ENCODE results near the gene CPA2. TPM values are rescaled to one million over a fixed set of nuclear protein-coding genes. Genes with fewer than 3 reads are reported as not detected.
"Not testable (repeated sequence)": the region's sequence is repeated elsewhere in the genome, so short reads cannot be mapped to it uniquely, and the experiment has no call there.

The CPA2 gene
- total RNA-seq (2014; rRNA removed; shearing (Covaris generic); ENCODE audit: low replicate concordance): 1.0 and 1.6 TPM in 2 replicates

DNA sequence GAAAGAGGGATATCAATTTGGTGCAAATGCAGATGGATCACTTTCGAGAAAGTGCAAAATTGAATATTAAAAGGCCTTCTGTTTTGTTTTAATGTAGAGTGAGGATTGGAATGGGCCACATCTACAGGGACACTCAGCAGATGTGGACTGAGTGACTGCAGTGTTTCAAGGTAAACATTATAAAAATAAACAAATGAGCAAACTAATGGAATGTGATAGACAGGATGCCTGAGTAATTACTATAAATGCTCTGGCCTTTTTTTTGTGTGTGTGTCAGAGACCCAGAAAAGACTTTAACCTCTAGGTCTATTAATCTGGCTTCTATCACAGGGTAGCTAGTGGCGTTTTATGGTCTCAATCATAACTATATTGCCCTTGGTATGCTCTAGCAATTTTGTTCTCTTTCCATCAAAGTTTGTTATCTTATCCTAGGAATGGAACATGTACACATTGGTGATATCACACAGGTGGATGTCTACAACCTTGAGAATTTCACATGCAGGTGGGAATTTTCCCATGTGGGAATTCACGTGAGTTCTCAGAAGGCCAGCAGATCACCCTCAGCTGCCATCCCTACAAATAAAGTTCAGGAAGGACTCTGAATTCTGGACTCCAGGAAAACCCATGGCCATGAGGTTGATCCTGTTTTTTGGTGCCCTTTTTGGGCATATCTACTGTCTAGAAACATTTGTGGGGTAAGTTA is at the start of gene CPA2:
CPA2 (plus strand) TSS at position 606 of the 703 bp plus-strand sequence; CDS start at position 625, 19 bp downstream.
- no peaks in the 10 kb centered on the region for H3K27me3 ChIP-seq
- no peak for DNase-seq
- no peaks in the 10 kb centered on the region for H3K36me3 ChIP-seq
- H3K4me3 ChIP-seq: no peak within 1 kb of the TSS
- no peaks in the 10 kb centered on the region for H3K9me3 ChIP-seq

DNA sequence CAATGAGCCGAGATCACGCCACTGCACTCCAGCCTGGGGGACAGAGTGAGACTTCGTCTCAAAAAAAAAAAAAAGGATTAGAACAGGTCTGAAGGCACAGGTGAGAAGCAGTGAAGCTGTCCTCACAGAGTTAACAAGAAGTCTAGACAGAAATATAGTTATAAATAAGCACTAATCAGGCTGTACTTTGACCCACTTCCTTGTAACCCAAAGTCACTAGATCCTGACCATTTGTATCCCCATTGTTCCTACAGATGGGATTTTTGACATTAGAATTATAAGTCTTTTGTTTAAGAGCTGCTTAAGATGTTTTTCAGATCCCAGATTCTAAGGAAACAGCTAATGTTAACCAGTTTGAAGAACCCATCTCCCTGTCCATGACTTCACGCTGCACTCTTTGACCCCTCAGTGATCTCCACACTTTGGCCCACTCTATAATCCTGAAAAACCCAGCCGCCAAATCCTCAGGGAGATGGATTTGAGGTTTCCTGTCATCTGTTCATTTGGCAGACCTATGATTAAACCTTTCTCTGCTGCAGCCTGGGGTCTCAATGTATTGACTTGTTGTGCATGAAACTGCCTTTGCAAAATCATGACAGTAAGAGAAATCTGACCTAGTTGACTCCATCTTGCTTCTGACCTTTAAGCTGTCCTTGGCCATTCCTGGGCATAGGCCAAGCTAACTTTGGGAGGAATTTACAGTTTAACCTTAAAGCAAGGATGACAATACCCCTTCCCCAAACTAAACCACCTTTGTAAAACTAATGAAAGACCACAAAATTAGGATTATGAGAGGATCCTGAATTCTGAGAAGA is 47.6 kb upstream of the CPA2 start:
- no peak overlapping the region for H3K4me3 ChIP-seq
- no peak for DNase-seq
- no peaks in the 10 kb centered on the region for H3K27me3 ChIP-seq
- no peaks in the 10 kb centered on the region for H3K36me3 ChIP-seq
- no peaks in the 10 kb centered on the region for H3K9me3 ChIP-seq

- Histone ChIP-seq H3K36me3 (no peaks in the 10 kb centered on the region), H3K4me3 (no peak overlapping the region), H3K27me3 (no peaks in the 10 kb centered on the region), H3K9me3 (no peaks in the 10 kb centered on the region)
- DNase-seq: no peak
These were observed 46.8 kb upstream of the CPA2 start for GRCh38 chr7:130219871-130220270.

GRCh38 chr7:130221746-130222145 is 44.9 kb upstream of the CPA2 start:
- Histone ChIP-seq H3K36me3 (no peaks in the 10 kb centered on the region), H3K27me3 (no peaks in the 10 kb centered on the region), H3K4me3 (no peak overlapping the region), H3K9me3 (no peaks in the 10 kb centered on the region)
- no peak for DNase-seq

DNA sequence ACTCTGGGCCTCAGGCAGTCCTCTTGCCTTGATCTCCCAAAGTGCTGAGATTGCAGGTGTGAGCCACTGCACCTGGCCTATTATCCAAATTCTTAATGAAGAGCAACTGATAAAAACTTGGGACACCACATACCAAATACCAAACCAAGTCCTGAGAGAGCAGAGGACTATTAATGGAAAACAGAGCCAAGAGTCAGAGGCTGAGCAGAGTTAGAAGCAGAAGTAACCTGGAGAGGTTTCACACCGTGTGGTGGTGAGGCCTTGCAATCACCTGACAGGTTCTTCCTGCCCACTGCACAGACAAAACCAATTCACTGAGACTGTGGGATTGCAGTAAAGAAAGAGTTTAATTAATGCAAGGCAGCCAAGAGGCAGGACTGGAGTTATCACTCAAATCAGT is 43.0 kb upstream of the CPA2 start:
- Histone ChIP-seq H3K36me3 (no peaks in the 10 kb centered on the region), H3K4me3 (no peak overlapping the region), H3K27me3 (no peaks in the 10 kb centered on the region), H3K9me3 (no peaks in the 10 kb centered on the region)
- DNase-seq: no peak

DNA sequence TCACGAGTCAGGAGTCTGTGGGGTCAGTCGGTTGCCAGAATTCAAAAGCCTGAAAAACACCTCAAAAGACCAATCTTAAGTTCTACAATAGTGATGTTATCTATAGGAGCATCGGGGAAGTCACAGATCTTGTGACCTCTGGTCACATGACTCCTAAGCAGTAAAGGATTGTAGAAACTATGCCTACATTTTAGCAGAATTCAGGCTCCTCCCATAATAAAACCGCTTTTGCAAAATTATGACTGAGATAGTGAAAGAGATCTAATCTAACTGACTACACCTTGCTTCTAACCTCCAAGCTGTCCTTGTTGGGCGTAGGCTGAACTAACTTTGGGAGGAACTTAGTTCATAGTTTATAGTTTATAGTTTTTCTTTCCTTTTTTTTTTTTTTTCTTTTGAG is 42.5 kb upstream of the CPA2 start:
- no peaks in the 10 kb centered on the region for H3K36me3 ChIP-seq
- H3K9me3 ChIP-seq: no peaks in the 10 kb centered on the region
- no peaks in the 10 kb centered on the region for H3K27me3 ChIP-seq
- H3K4me3 ChIP-seq: no peak overlapping the region
- DNase-seq: no peak

GRCh38 chr7:130224923-130225322 is 41.7 kb upstream of the CPA2 start:
- not testable (repeated sequence) for H3K36me3 ChIP-seq, H3K4me3 ChIP-seq, H3K27me3 ChIP-seq, H3K9me3 ChIP-seq
- peak; percentile 55 for DNase-seq

GRCh38 chr7:130226333-130226732 is 40.3 kb upstream of the CPA2 start:
- H3K27me3 ChIP-seq: no peaks in the 10 kb centered on the region
- no peaks in the 10 kb centered on the region for H3K9me3 ChIP-seq
- H3K36me3 ChIP-seq: no peaks in the 10 kb centered on the region
- no peak for DNase-seq
- H3K4me3 ChIP-seq: no peak overlapping the region

DNA sequence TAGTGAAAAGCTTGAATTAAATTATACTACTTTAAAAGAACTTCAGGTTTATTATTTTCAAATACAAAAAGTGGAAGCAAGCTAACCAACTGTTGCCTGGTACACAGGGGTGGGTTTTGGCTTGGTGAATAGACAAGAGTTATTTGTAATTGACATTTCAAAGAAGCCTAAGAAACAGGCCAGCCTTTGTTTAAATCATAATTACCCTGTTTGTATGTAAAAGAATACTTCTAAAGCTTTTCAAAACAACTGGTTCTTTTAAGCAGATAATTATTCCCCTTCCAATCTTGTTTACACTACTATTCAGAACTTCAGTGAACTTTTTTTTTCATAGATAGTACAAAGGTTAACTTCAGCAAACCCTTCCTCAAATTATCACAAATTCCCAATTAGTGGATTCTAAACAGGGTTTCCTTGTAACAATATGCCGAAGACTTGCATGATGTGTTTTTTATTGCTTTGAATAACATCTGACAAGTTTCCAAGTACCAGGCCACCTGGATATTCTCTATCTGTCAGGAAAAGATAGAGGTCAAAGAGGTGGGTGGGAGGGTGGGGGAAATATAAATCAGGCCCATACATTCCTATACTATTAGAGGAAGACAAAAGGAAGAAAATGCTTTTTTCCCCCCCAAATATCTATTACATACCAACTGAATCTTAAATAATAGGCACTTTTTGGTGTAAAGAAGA is 38.6 kb upstream of the CPA2 start:
- Histone ChIP-seq H3K36me3 (no peaks in the 10 kb centered on the region), H3K9me3 (no peaks in the 10 kb centered on the region), H3K4me3 (no peak overlapping the region), H3K27me3 (no peaks in the 10 kb centered on the region)
- no peak for DNase-seq

GRCh38 chr7:130228840-130229502 is 37.7 kb upstream of the CPA2 start:
- Histone ChIP-seq H3K9me3 (no peaks in the 10 kb centered on the region), H3K36me3 (no peaks in the 10 kb centered on the region), H3K27me3 (no peaks in the 10 kb centered on the region), H3K4me3 (no peak overlapping the region)
- DNase-seq: no peak

GRCh38 chr7:130229981-130230380 is 36.7 kb upstream of the CPA2 start:
- not testable (repeated sequence) for H3K9me3 ChIP-seq, H3K36me3 ChIP-seq, H3K27me3 ChIP-seq, H3K4me3 ChIP-seq, DNase-seq

- Histone ChIP-seq H3K4me3 (no peak overlapping the region), H3K9me3 (no peaks in the 10 kb centered on the region), H3K27me3 (no peaks in the 10 kb centered on the region), H3K36me3 (no peaks in the 10 kb centered on the region)
- DNase-seq: no peak
These were observed 34.9 kb upstream of the CPA2 start for GRCh38 chr7:130231792-130232191.

GRCh38 chr7:130232209-130232608 is 34.5 kb upstream of the CPA2 start:
- H3K4me3 ChIP-seq: no peak overlapping the region
- H3K36me3 ChIP-seq: no peaks in the 10 kb centered on the region
- DNase-seq: no peak
- no peaks in the 10 kb centered on the region for H3K9me3 ChIP-seq
- H3K27me3 ChIP-seq: no peaks in the 10 kb centered on the region

DNA sequence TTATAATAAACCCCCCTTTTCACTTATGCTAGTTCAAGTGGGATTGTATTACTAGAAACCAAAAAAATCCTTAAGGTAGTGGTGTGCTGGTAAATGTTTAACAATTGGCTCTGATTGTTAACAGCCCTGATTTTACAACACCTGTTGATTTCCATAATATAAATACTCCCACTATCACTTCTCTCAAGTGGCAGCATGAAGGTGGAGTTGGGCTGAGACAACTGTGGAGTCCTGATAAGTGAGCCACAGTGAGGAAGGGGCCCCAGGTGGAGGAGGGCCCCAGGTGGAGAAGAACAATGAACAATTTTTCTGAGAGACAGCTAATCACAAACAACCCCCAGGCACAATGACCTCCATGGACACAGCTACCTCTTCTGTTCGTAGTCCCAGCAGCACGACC is 32.6 kb upstream of the CPA2 start:
- Histone ChIP-seq H3K4me3 (no peak overlapping the region), H3K27me3 (no peaks in the 10 kb centered on the region), H3K9me3 (no peaks in the 10 kb centered on the region), H3K36me3 (no peaks in the 10 kb centered on the region)
- no peak for DNase-seq

DNA sequence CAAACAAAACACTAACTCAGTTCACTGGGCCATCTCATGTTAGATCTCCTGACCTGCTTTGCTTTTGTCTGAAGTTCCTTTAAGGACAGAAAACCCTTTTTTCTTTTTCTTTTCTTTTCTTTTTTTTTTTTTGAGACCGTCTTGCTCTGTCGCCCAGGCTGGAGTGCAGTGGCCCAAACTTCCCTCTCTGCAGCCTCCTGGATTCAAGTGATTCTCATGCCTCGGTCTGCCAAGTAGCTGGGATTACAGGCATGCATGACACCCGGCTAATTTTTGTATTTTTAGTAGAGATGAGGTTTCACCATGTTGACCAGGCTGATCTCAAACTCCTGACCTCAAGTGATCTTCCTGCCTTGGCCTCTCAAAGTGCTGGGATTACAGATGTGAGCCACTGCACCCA is 30.3 kb upstream of the CPA2 start:
- H3K9me3 ChIP-seq, DNase-seq, H3K27me3 ChIP-seq, H3K4me3 ChIP-seq, H3K36me3 ChIP-seq: not testable (repeated sequence)

DNA sequence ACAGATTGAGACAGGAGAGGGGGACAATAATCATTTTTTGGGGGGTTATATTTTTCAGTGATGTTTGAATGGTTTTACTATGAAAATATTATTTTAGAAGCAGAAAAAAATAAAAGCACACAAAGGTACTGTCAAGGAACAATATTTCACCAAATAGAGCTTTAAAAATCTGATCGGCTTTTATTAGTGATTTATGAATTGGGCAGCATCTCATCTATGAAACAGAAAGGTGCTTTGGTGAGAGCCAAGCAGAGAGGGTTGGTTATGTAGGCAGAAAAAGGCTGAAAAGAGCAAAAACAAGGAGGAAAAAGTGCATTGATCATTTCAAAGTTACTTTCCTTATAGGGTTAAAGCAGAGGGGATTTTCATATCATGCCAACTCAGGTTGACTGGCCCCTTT is 26.4 kb upstream of the CPA2 start:
- DNase-seq: no peak
- Histone ChIP-seq H3K4me3 (no peak overlapping the region), H3K36me3 (no peaks in the 10 kb centered on the region)

More for the DNA sequence above, 26.4 kb upstream of the CPA2 start:
- Histone ChIP-seq H3K27me3 (no peaks in the 10 kb centered on the region), H3K9me3 (peaks cover 4% of the 10 kb centered on the region; the same call in 1 of the 2 replicates)
